ENCODE results near the gene MAG. TPM values are rescaled to one million over a fixed set of nuclear protein-coding genes. Genes with fewer than 3 reads are reported as not detected.
A peak's percentile ranks its signal among the peaks of the same experiment; 100 is the strongest.

MAG gene
- total and polyA plus RNA-seq, 2 of the 13 experiments (the other 11 are each of a cell fraction or from before 2014, with no cell fraction given) = 0.20 to 1.3 TPM

DNA sequence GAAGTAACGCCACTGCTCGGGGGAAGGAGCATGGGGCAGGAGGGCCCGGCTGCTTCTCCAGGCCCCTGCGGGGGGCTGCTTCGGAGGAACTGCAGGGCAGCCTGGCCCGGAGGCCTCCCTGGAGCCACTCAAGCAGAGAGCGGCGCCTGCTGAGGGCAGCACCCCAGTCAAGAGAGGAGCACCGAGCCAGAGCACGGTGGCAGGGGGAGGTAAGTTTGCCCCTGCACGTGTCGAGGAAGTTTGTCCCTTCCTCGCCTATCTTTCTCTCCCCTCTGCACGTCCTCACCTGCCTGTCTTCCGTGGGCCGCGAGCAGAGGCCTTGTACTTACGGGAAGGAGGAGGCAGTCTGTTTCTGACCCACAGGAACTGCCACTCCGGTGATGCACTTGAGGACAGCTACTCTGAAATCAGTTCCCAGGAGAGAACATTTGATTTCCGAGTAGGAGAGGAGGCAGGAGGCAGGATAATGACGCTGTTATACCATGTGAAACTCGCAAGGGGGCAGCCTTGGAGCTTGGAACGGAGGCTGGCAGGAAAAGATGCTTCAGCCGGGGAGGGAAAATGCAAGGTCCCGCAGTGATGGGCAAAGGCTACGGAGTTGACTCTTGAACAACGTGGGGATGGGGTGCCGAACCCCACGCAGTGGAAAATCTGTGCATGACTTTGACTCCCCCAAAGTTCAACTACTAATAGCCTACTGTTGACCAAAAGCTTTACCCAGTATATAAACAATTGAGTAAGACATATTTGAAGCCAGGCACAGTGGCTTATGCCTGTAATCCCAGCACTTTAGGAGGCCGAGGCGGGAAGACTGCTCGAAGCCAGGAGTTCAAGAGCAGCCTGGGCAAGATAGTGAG lies 60.7 kb downstream of the MAG start (continued):
- TF ChIP-seq TOE1 (CRISPR knock-in tag; IDR thresholded peaks at IDR 0.05) = no peak
- no peak for TF ChIP-seq SNAI1 (CRISPR knock-in tag; IDR thresholded peaks at IDR 0.05; ENCODE audit: borderline replicate concordance)
- TF ChIP-seq, protein P1, sequence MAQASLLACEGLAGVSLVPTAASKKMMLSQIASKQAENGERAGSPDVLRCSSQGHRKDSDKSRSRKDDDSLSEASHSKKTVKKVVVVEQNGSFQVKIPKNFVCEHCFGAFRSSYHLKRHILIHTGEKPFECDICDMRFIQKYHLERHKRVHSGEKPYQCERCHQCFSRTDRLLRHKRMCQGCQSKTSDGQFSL (CRISPR knock-in tag; IDR thresholded peaks at IDR 0.05) = no peak
- TF ChIP-seq, protein P2, sequence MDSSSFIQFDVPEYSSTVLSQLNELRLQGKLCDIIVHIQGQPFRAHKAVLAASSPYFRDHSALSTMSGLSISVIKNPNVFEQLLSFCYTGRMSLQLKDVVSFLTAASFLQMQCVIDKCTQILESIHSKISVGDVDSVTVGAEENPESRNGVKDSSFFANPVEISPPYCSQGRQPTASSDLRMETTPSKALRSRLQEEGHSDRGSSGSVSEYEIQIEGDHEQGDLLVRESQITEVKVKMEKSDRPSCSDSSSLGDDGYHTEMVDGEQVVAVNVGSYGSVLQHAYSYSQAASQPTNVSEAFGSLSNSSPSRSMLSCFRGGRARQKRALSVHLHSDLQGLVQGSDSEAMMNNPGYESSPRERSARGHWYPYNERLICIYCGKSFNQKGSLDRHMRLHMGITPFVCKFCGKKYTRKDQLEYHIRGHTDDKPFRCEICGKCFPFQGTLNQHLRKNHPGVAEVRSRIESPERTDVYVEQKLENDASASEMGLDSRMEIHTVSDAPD (CRISPR knock-in tag; IDR thresholded peaks at IDR 0.05) = no peak
- TF ChIP-seq, protein P3, sequence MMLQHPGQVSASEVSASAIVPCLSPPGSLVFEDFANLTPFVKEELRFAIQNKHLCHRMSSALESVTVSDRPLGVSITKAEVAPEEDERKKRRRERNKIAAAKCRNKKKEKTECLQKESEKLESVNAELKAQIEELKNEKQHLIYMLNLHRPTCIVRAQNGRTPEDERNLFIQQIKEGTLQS (CRISPR knock-in tag; IDR thresholded peaks at IDR 0.05) = no peak
- 0 out of 2 replicates have a peak, but pooled peaks have one; percentile 45 for TF ChIP-seq ZNF891 (CRISPR knock-in tag; IDR thresholded peaks at IDR 0.05)
- peak; percentile 17; the same call in 1 of the 2 replicates for TF ChIP-seq NR2F6 (IDR thresholded peaks at IDR 0.05)
- TF ChIP-seq NR2F6 (CRISPR knock-in tag; IDR thresholded peaks at IDR 0.05) = no peak
- no peak for TF ChIP-seq TSC22D2 (CRISPR knock-in tag; IDR thresholded peaks at IDR 0.05; ENCODE audit: borderline replicate concordance)
- TF ChIP-seq ZBTB1 (CRISPR knock-in tag; IDR thresholded peaks at IDR 0.05; ENCODE audit: borderline replicate concordance) = no peak
- no peak for TF ChIP-seq SRSF4 (IDR thresholded peaks at IDR 0.05; ENCODE audit: low read depth, low read length, poor library complexity, severe bottlenecking)
- TF ChIP-seq ZSCAN21 (CRISPR knock-in tag; IDR thresholded peaks at IDR 0.05; ENCODE audit: borderline replicate concordance) = no peak
- TF ChIP-seq ZNF354B (CRISPR knock-in tag; IDR thresholded peaks at IDR 0.05) = no peak
- no peak for TF ChIP-seq ZNF30 (CRISPR knock-in tag; IDR thresholded peaks at IDR 0.05)
- TF ChIP-seq ZFP1 (CRISPR knock-in tag; IDR thresholded peaks at IDR 0.05) = no peak
- TF ChIP-seq ZNF124 (CRISPR knock-in tag; IDR thresholded peaks at IDR 0.05) = no peak
- TF ChIP-seq HDAC1 (CRISPR knock-in tag; IDR thresholded peaks at IDR 0.05) = peak; percentile 45; the same call in 1 of the 2 replicates
- no peak for TF ChIP-seq TAF1 (CRISPR knock-in tag; IDR thresholded peaks at IDR 0.05)
- no peak for TF ChIP-seq NFYC (CRISPR knock-in tag; IDR thresholded peaks at IDR 0.05)
- no peak for TF ChIP-seq XBP1 (CRISPR knock-in tag; IDR thresholded peaks at IDR 0.05)
- TF ChIP-seq, protein P4, sequence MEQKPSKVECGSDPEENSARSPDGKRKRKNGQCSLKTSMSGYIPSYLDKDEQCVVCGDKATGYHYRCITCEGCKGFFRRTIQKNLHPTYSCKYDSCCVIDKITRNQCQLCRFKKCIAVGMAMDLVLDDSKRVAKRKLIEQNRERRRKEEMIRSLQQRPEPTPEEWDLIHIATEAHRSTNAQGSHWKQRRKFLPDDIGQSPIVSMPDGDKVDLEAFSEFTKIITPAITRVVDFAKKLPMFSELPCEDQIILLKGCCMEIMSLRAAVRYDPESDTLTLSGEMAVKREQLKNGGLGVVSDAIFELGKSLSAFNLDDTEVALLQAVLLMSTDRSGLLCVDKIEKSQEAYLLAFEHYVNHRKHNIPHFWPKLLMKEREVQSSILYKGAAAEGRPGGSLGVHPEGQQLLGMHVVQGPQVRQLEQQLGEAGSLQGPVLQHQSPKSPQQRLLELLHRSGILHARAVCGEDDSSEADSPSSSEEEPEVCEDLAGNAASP (CRISPR knock-in tag; IDR thresholded peaks at IDR 0.05; ENCODE audit: borderline replicate concordance) = no peak
- TF ChIP-seq KAT8 (CRISPR knock-in tag; IDR thresholded peaks at IDR 0.05) = peak; percentile 40; the same call in 1 of the 2 replicates
- peak; percentile 15 for TF ChIP-seq YY1 (IDR thresholded peaks at IDR 0.05; ENCODE audit: insufficient read depth, insufficient replicate concordance, low read depth, low read length)
- no peak for TF ChIP-seq KMT2B (CRISPR knock-in tag; IDR thresholded peaks at IDR 0.05)
- TF ChIP-seq, protein P5, sequence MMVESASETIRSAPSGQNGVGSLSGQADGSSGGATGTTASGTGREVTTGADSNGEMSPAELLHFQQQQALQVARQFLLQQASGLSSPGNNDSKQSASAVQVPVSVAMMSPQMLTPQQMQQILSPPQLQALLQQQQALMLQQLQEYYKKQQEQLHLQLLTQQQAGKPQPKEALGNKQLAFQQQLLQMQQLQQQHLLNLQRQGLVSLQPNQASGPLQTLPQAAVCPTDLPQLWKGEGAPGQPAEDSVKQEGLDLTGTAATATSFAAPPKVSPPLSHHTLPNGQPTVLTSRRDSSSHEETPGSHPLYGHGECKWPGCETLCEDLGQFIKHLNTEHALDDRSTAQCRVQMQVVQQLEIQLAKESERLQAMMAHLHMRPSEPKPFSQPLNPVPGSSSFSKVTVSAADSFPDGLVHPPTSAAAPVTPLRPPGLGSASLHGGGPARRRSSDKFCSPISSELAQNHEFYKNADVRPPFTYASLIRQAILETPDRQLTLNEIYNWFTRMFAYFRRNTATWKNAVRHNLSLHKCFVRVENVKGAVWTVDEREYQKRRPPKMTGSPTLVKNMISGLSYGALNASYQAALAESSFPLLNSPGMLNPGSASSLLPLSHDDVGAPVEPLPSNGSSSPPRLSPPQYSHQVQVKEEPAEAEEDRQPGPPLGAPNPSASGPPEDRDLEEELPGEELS (CRISPR knock-in tag; IDR thresholded peaks at IDR 0.05) = no peak
